Skeletal muscle satellite cell (primary cell): ENCODE results near the gene MYLK.

Experiments
- H3K27me3 ChIP-seq: 2 replicates; pipeline ENCODE4 v1.7.0; 2013; ENCODE audit warnings: low read length; ENCODE audit not compliant: control insufficient read depth, insufficient read depth
- H3K36me3 ChIP-seq: 2 replicates; pipeline ENCODE4 v1.7.0; 2013; ENCODE audit warnings: mild to moderate bottlenecking, control low read depth, low read length; ENCODE audit not compliant: insufficient read depth
- H3K4me1 ChIP-seq: 2 replicates; pipeline ENCODE4 v1.7.0; 2013; ENCODE audit warnings: low read length; ENCODE audit not compliant: control insufficient read depth, insufficient read depth
- H3K4me2 ChIP-seq: 2 replicates; pipeline ENCODE4 v1.7.0; 2013; ENCODE audit warnings: mild to moderate bottlenecking, low read length
- H3K4me3 ChIP-seq: 2 replicates; pipeline ENCODE4 v1.7.0; 2013; ENCODE audit warnings: low read length
- H3K9ac ChIP-seq: 2 replicates; pipeline ENCODE4 v1.7.0; 2013; ENCODE audit warnings: mild to moderate bottlenecking, low read depth, low read length, moderate library complexity
- H3K9me3 ChIP-seq: replicated peaks from 2 replicates; pipeline ENCODE4 v1.7.0; 2013; ENCODE audit warnings: mild to moderate bottlenecking, control low read depth, low read length

Gene MYLK

GRCh38 chr3:123688241-123688747 is 195.8 kb downstream of the MYLK start:
- Histone ChIP-seq H3K36me3 (no peaks in the 10 kb centered on the region), H3K9me3 (no peaks in the 10 kb centered on the region), H3K9ac (peak overlapping the region; percentile 61), H3K27me3 (no peaks in the 10 kb centered on the region), H3K4me2 (peak overlapping the region; percentile 50), H3K4me3 (peak overlapping the region; percentile 29), H3K4me1 (peaks cover 79% of the 10 kb centered on the region)

GRCh38 chr3:123687286-123687685 is 196.8 kb downstream of the MYLK start:
- Histone ChIP-seq H3K4me2 (no peak overlapping the region), H3K9ac (no peak overlapping the region), H3K9me3 (no peaks in the 10 kb centered on the region), H3K27me3 (no peaks in the 10 kb centered on the region), H3K4me3 (no peak overlapping the region), H3K36me3 (no peaks in the 10 kb centered on the region), H3K4me1 (peaks cover 70% of the 10 kb centered on the region)

- Histone ChIP-seq H3K4me1 (peaks cover 59% of the 10 kb centered on the region), H3K27me3 (no peaks in the 10 kb centered on the region), H3K9me3 (no peaks in the 10 kb centered on the region), H3K36me3 (no peaks in the 10 kb centered on the region), H3K4me3 (no peak overlapping the region), H3K9ac (no peak overlapping the region), H3K4me2 (no peak overlapping the region)
These were observed 197.9 kb downstream of the MYLK start for GRCh38 chr3:123686251-123686650.

- Histone ChIP-seq H3K9ac (no peak overlapping the region), H3K4me2 (no peak overlapping the region)
These were observed 198.4 kb downstream of the MYLK start for GRCh38 chr3:123685780-123686179.

GRCh38 chr3:123684636-123685035 is 199.5 kb downstream of the MYLK start:
- Histone ChIP-seq H3K9ac (no peak overlapping the region), H3K9me3 (no peaks in the 10 kb centered on the region), H3K4me3 (no peak overlapping the region), H3K27me3 (no peaks in the 10 kb centered on the region), H3K4me1 (peaks cover 51% of the 10 kb centered on the region), H3K4me2 (no peak overlapping the region), H3K36me3 (no peaks in the 10 kb centered on the region)

More at GRCh38 chr3:123685780-123686179, 198.4 kb downstream of the MYLK start:
- Histone ChIP-seq H3K4me1 (peaks cover 55% of the 10 kb centered on the region), H3K9me3 (no peaks in the 10 kb centered on the region), H3K4me3 (no peak overlapping the region), H3K36me3 (no peaks in the 10 kb centered on the region), H3K27me3 (no peaks in the 10 kb centered on the region)

GRCh38 chr3:123684209-123684608 is 199.9 kb downstream of the MYLK start:
- no peaks in the 10 kb centered on the region for H3K36me3 ChIP-seq
- H3K27me3 ChIP-seq: no peaks in the 10 kb centered on the region
- H3K4me3 ChIP-seq: no peak overlapping the region
- H3K9me3 ChIP-seq: no peaks in the 10 kb centered on the region
- H3K9ac ChIP-seq: no peak overlapping the region
- no peak overlapping the region for H3K4me2 ChIP-seq
- H3K4me1 ChIP-seq: peaks cover 51% of the 10 kb centered on the region

- no peak overlapping the region for H3K4me3 ChIP-seq
- no peaks in the 10 kb centered on the region for H3K27me3 ChIP-seq
- no peaks in the 10 kb centered on the region for H3K9me3 ChIP-seq
- no peaks in the 10 kb centered on the region for H3K36me3 ChIP-seq
- peaks cover 51% of the 10 kb centered on the region for H3K4me1 ChIP-seq
- no peak overlapping the region for H3K4me2 ChIP-seq
- H3K9ac ChIP-seq: no peak overlapping the region
These were observed 200.5 kb downstream of the MYLK start for GRCh38 chr3:123683505-123684154.

- H3K9me3 ChIP-seq: no peaks in the 10 kb centered on the region
- H3K36me3 ChIP-seq: no peaks in the 10 kb centered on the region
- no peak overlapping the region for H3K9ac ChIP-seq
- H3K27me3 ChIP-seq: no peaks in the 10 kb centered on the region
- H3K4me3 ChIP-seq: no peak overlapping the region
- H3K4me2 ChIP-seq: no peak overlapping the region
- peaks cover 51% of the 10 kb centered on the region for H3K4me1 ChIP-seq
These were observed 201.2 kb downstream of the MYLK start for GRCh38 chr3:123682781-123683504.

GRCh38 chr3:123682302-123682701 is 201.8 kb downstream of the MYLK start:
- Histone ChIP-seq H3K4me1 (peaks cover 47% of the 10 kb centered on the region), H3K4me3 (no peak overlapping the region), H3K9me3 (no peaks in the 10 kb centered on the region), H3K36me3 (no peaks in the 10 kb centered on the region), H3K9ac (no peak overlapping the region), H3K27me3 (no peaks in the 10 kb centered on the region), H3K4me2 (no peak overlapping the region)

- H3K4me2 ChIP-seq: no peak overlapping the region
- H3K9me3 ChIP-seq: no peaks in the 10 kb centered on the region
- no peaks in the 10 kb centered on the region for H3K36me3 ChIP-seq
- peaks cover under 1% of the 10 kb centered on the region for H3K27me3 ChIP-seq
- H3K4me3 ChIP-seq: no peak overlapping the region
- H3K4me1 ChIP-seq: peaks cover 34% of the 10 kb centered on the region
- H3K9ac ChIP-seq: no peak overlapping the region
These were observed 204.3 kb downstream of the MYLK start for GRCh38 chr3:123679712-123680386.

GRCh38 chr3:123678108-123678511 is 206.0 kb downstream of the MYLK start:
- no peaks in the 10 kb centered on the region for H3K9me3 ChIP-seq
- peaks cover 24% of the 10 kb centered on the region for H3K4me1 ChIP-seq
- H3K36me3 ChIP-seq: no peaks in the 10 kb centered on the region
- H3K27me3 ChIP-seq: peaks cover 8% of the 10 kb centered on the region
- peak overlapping the region; percentile 31 for H3K9ac ChIP-seq
- no peak overlapping the region for H3K4me3 ChIP-seq
- peak overlapping the region; percentile 46 for H3K4me2 ChIP-seq
